Activated CD8-positive, alpha-beta memory T cell treated with anti-CD3 and anti-CD28 coated beads for 48 hours (primary cell): ENCODE data around the gene LRRC49.

Experiments used
- DNase-seq, 3 experiments: peaks; one replicate each; pipeline ENCODE4 v3.0.0-alpha.2; 2020; ENCODE audit warnings: low read depth in 2 of 3, low spot score in 2 of 3

LRRC49 gene

GRCh38 chr15:71049706-71050422 is 157.2 kb downstream of the LRRC49 start:
- no peak for DNase-seq

GRCh38 chr15:71050461-71050860 is 157.8 kb downstream of the LRRC49 start:
- DNase-seq: no peak

GRCh38 chr15:71051539-71051938 is 158.9 kb downstream of the LRRC49 start:
- no peak for DNase-seq

DNA sequence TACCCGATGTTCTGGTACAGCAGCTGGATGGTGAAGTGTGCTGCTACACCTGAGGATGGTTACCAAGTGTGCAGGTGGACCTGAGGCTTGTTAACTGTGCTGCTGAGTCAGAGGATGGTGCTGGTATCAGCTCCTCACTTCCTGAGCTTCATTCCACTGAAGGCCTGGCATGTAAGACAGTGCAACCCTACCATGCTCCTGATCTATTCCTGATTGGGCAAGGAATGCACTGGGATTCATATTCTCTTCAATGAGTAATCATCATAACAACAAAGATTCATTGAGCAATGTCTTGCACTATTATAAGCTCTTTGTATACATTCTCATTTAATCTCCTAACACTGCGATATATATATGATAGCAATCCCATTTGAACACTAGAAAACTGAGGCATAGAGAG is 159.7 kb downstream of the LRRC49 start:
- DNase-seq: no peak

DNA sequence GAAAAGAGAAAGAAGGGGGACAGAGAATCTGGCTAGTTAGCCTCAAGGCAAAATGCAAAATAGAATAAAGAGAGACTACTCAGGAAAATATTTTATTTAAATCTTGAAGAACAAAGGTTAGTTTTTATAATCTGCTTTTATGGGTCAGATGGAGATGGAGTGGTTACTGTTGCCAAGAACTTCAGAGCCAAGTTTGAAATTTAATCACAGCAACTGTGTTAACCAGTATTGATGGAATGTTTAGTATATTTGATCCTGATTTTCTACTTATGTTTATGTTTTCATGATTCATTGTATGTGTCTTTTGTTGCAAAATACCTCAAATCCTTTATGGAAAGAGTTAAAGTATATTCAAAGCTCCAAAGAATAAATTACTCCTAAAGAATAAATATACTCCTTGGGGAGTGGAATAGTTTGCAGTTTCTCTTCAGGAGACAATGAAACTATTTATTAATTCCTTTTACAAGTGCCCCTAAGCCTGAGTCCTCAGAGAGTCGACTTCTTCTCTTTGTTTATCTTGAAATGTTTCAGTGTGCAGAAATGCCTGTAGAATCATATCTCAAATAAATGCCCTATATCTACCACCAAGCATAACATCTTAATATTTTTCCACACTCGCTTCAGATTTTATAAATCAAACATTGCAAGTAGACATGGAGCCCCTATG is 161.8 kb downstream of the LRRC49 start:
- DNase-seq: no peak

- no peak for DNase-seq
These were observed 162.8 kb downstream of the LRRC49 start for GRCh38 chr15:71055461-71055860.

- DNase-seq: no peak
These were observed 163.5 kb downstream of the LRRC49 start for GRCh38 chr15:71056111-71056510.

GRCh38 chr15:71057143-71057542 is 164.5 kb downstream of the LRRC49 start:
- no peak for DNase-seq

- DNase-seq: no peak
These were observed 165.0 kb downstream of the LRRC49 start for GRCh38 chr15:71057581-71057980.

- no peak for DNase-seq
These were observed 168.4 kb downstream of the LRRC49 start for GRCh38 chr15:71060983-71061382.

GRCh38 chr15:71066983-71067382 is 174.4 kb downstream of the LRRC49 start:
- DNase-seq: no peak

DNA sequence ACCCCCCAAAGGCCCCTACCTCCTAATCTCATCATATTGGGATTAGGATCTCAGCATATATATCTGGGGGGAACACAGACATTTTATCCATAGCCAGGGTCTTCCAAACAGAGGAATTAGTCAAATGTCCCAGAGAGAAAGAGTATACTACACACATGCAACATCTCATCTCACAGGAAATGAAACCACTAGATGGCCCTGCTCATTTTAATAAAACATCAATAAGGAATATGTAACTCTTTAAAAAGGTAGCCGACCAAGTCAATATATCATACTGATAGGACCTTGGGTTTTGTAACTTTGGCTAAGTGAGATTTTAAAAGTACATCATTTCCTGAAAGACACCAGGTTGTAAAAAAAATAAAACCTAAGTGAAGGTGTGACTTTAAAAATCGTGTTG is 177.1 kb downstream of the LRRC49 start:
- no peak for DNase-seq

GRCh38 chr15:71071529-71071928 is 178.9 kb downstream of the LRRC49 start:
- no peak for DNase-seq

DNA sequence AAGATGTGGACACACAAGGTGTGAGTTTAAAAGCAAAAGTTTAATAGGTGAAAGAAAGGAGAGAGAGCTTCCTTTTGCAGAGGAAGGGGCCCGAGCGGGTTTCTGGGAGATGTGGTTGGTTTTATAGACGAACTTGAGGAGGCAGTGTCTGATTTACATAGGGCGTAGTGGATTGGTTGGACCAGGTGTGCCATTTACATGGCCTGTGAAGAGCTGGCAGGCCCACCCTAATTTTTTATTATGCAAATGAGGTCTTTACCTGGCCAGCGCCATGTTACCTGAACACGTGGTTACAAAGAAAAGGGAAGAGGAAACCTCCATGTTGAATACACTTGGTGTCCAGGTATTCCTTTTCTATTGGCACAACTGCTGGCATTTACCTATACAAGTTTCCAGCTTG is 179.8 kb downstream of the LRRC49 start:
- no peak for DNase-seq

DNA sequence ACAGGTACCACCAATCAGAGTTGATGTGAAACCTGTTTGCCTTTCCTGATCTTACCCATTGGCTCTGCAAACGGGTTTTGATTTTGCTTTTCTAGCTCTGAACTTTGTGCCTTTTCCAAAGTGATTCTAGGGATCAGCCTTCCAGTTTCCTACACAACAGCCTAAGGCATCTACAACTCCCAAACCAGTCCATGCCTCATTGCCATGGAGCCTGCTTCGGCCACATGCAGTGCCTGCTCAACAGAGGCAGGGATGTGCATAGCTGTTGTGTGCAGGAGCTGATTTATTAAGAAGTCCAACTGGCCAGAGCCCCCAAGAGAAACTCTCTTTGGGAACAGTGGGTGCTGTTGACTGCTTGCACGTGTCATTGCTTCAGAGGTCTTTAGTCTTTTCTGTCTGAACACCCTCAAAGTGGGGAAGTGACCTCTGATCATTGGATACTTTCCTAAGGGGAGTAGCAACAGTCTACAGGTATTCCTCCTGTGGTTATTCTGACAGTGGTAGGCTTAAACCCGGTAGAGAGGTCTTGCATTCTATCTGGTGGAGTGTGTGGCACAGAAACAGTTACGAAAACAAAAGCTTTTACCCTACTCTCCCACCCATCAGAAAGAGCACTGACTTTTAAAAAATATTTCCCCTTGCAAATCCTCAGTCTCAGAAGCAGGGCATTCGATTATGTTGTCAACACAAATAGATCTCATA is 186.0 kb downstream of the LRRC49 start:
- no peak for DNase-seq

GRCh38 chr15:71079208-71080044 is 186.8 kb downstream of the LRRC49 start:
- DNase-seq: no peak

DNA sequence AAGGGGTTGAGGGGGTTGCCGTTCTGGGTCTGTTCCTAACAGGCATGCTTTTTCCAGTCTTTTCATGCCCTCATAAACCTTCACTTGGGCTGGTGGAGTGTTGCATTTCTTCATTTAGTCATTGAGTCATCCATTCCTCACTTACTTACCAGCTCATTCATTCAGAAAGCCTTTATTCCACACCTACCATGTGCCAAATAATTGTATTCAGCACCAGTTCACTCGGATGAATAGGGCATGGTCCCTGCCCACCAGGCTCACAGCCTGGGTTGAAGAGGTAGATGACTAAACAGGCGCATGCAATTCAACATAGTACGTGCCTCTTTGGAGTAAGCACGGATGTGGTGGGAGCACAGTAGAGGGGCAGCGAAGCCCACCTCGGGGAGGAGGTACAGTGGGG is 187.5 kb downstream of the LRRC49 start:
- DNase-seq: no peak

DNA sequence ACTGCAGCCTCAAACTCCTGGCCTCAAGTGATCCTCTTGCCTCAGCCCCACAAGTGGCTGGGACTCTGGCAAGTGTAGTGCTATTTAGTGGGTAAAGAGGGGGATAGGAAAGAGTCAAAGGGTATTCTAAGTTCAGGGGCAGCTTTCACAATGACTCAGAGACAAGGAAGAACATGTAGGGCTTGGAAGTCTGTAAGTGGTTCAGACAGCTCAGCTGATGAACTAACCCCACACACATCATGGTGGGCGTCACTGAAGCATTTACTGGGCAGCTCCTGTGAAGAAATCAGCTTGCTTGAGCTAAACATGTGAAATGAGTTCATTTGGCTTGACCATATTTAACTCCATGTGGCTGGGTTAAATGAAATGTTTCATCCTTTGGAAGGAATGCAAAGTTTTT is 188.1 kb downstream of the LRRC49 start:
- no peak for DNase-seq

GRCh38 chr15:71082803-71083202 is 190.2 kb downstream of the LRRC49 start:
- no peak for DNase-seq

GRCh38 chr15:71083349-71083748 is 190.7 kb downstream of the LRRC49 start:
- no peak for DNase-seq

DNA sequence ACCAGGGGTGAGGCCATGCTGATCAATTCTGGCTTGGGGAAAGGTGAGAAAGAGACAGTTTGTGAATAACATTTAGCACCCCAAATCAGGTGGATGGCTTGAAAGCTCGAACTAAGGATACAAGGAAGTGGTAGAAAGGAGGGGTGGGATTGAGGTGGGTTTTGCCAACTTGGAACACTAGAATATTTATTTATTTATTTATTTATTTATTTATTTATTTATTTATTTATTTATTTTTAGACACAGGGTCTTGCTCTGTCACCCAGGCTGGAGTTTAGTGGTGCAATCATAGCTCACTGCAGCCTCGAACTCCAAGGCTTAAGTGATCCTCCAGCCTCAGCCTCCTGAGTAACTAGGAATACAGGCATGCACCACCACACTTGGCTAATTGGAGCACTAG is 191.6 kb downstream of the LRRC49 start:
- no peak for DNase-seq
